Skeletal muscle tissue (tissue), 4 donors: ENCODE measurements around the gene IL1A. TPM values are rescaled to one million over a fixed set of nuclear protein-coding genes. Genes with fewer than 3 reads are reported as not detected.

Source experiments
- H3K27ac ChIP-seq: one replicate; pipeline ENCODE4 v1.7.0; 2013; ENCODE audit warnings: mild to moderate bottlenecking, low read depth, low read length, inconsistent platforms
- H3K27me3 ChIP-seq, 3 donors: one replicate each; pipeline ENCODE4 v1.7.0; 2013; ENCODE audit warnings: low read length in 3 of 3; ENCODE audit not compliant: control insufficient read depth in 3 of 3, insufficient read depth in 3 of 3
- H3K36me3 ChIP-seq, 3 donors: one replicate each; pipeline ENCODE4 v1.7.0; 2013; ENCODE audit warnings: low read length in 3 of 3; ENCODE audit not compliant: control insufficient read depth in 3 of 3, insufficient read depth in 3 of 3
- H3K4me1 ChIP-seq, 3 donors: one replicate each; pipeline ENCODE4 v1.7.0; 2013; ENCODE audit warnings: low read length in 3 of 3, mild to moderate bottlenecking in 3 of 3; ENCODE audit not compliant: control insufficient read depth in 3 of 3, insufficient read depth in 3 of 3
- H3K4me3 ChIP-seq, 3 donors: one replicate each; pipeline ENCODE4 v1.7.0; 2013; ENCODE audit warnings: low read length in 3 of 3
- H3K9ac ChIP-seq, 3 donors: one replicate each; pipeline ENCODE4 v1.7.0; 2013; ENCODE audit warnings: low read length in 3 of 3, mild to moderate bottlenecking in 3 of 3, moderate library complexity in 2 of 3, low read depth in 1 of 3
- H3K9me3 ChIP-seq, 3 donors: one replicate each; pipeline ENCODE4 v1.7.0; 2013; ENCODE audit warnings: low read length in 3 of 3; ENCODE audit not compliant: control insufficient read depth in 3 of 3
- total RNA-seq: library from RNA; depleted of rRNA; stranded (reverse); fragments of >200 nt; gene quantifications from one replicate; pipeline ENCODE4 v1.2.3, GENCODE V29; 2014
- donor health status: Osteomylitis.

IL1A gene
- total RNA-seq, 1 donor from 2014 or later: not detected

- H3K9ac ChIP-seq: no peak overlapping the region
- H3K4me3 ChIP-seq: no peak overlapping the region
- H3K9me3 ChIP-seq: no peaks in the 10 kb centered on the region
- no peaks in the 10 kb centered on the region for H3K27me3 ChIP-seq
- H3K27ac ChIP-seq: no peak overlapping the region
- H3K36me3 ChIP-seq: no peaks in the 10 kb centered on the region
- H3K4me1 ChIP-seq: peaks cover 0 to 8% (median 0%) of the 10 kb centered on the region in 3 donors
Observed at GRCh38 chr2:112829101-112829960, 45.0 kb upstream of the IL1A start.

- Histone ChIP-seq H3K4me3 (no peak overlapping the region), H3K27me3 (no peaks in the 10 kb centered on the region), H3K27ac (no peak overlapping the region), H3K4me1 (peaks cover 0 to 4% (median 0%) of the 10 kb centered on the region in 3 donors), H3K9ac (no peak overlapping the region), H3K9me3 (no peaks in the 10 kb centered on the region), H3K36me3 (no peaks in the 10 kb centered on the region)
Observed at GRCh38 chr2:112828251-112828691, 44.0 kb upstream of the IL1A start.

GRCh38 chr2:112827604-112828185 is 43.4 kb upstream of the IL1A start:
- H3K27ac ChIP-seq: no peak overlapping the region
- H3K36me3 ChIP-seq: no peaks in the 10 kb centered on the region
- no peak overlapping the region for H3K9ac ChIP-seq
- peaks cover 0 to 4% (median 0%) of the 10 kb centered on the region in 3 donors for H3K4me1 ChIP-seq
- H3K27me3 ChIP-seq: no peaks in the 10 kb centered on the region
- no peak overlapping the region for H3K4me3 ChIP-seq
- H3K9me3 ChIP-seq: no peaks in the 10 kb centered on the region

- H3K36me3 ChIP-seq: no peaks in the 10 kb centered on the region
- H3K4me3 ChIP-seq: no peak overlapping the region
- H3K27ac ChIP-seq: no peak overlapping the region
- H3K27me3 ChIP-seq: no peaks in the 10 kb centered on the region
- H3K4me1 ChIP-seq: peaks cover 0 to 4% (median 0%) of the 10 kb centered on the region in 3 donors
- H3K9me3 ChIP-seq: no peaks in the 10 kb centered on the region
- no peak overlapping the region for H3K9ac ChIP-seq
Observed at GRCh38 chr2:112827009-112827408, 42.7 kb upstream of the IL1A start.

GRCh38 chr2:112825706-112826105 is 41.4 kb upstream of the IL1A start:
- no peaks in the 10 kb centered on the region for H3K4me1 ChIP-seq
- no peaks in the 10 kb centered on the region for H3K27me3 ChIP-seq
- no peaks in the 10 kb centered on the region for H3K9me3 ChIP-seq
- no peak overlapping the region for H3K4me3 ChIP-seq
- H3K9ac ChIP-seq: no peak overlapping the region
- no peaks in the 10 kb centered on the region for H3K36me3 ChIP-seq
- no peak overlapping the region for H3K27ac ChIP-seq

GRCh38 chr2:112824694-112825085 is 40.4 kb upstream of the IL1A start:
- Histone ChIP-seq H3K9ac (no peak overlapping the region), H3K27ac (no peak overlapping the region), H3K9me3 (no peaks in the 10 kb centered on the region), H3K4me3 (no peak overlapping the region), H3K27me3 (no peaks in the 10 kb centered on the region), H3K4me1 (no peaks in the 10 kb centered on the region), H3K36me3 (no peaks in the 10 kb centered on the region)

- H3K4me1 ChIP-seq: no peaks in the 10 kb centered on the region
- no peaks in the 10 kb centered on the region for H3K9me3 ChIP-seq
- H3K4me3 ChIP-seq: no peak overlapping the region
- no peaks in the 10 kb centered on the region for H3K27me3 ChIP-seq
- no peaks in the 10 kb centered on the region for H3K36me3 ChIP-seq
- H3K27ac ChIP-seq: no peak overlapping the region
- H3K9ac ChIP-seq: no peak overlapping the region
Observed at GRCh38 chr2:112821682-112822081, 37.4 kb upstream of the IL1A start.

- Histone ChIP-seq H3K27me3 (no peaks in the 10 kb centered on the region), H3K9me3 (no peaks in the 10 kb centered on the region), H3K36me3 (no peaks in the 10 kb centered on the region), H3K4me3 (no peak overlapping the region), H3K9ac (no peak overlapping the region), H3K4me1 (no peaks in the 10 kb centered on the region), H3K27ac (no peak overlapping the region)
Observed at GRCh38 chr2:112821142-112821541, 36.8 kb upstream of the IL1A start.

GRCh38 chr2:112820343-112820742 is 36.0 kb upstream of the IL1A start:
- Histone ChIP-seq H3K27me3 (no peaks in the 10 kb centered on the region), H3K27ac (no peak overlapping the region)

GRCh38 chr2:112819081-112819480 is 34.8 kb upstream of the IL1A start:
- Histone ChIP-seq H3K9me3 (no peaks in the 10 kb centered on the region), H3K4me3 (no peak overlapping the region), H3K4me1 (no peaks in the 10 kb centered on the region), H3K27ac (no peak overlapping the region), H3K36me3 (no peaks in the 10 kb centered on the region), H3K27me3 (no peaks in the 10 kb centered on the region), H3K9ac (no peak overlapping the region)

More at GRCh38 chr2:112820343-112820742, 36.0 kb upstream of the IL1A start:
- no peak overlapping the region for H3K9ac ChIP-seq
- H3K4me1 ChIP-seq: no peaks in the 10 kb centered on the region
- no peaks in the 10 kb centered on the region for H3K36me3 ChIP-seq
- no peak overlapping the region for H3K4me3 ChIP-seq
- no peaks in the 10 kb centered on the region for H3K9me3 ChIP-seq
